IMR-90 (cell line): Measurements from ENCODE around the gene DALRD3. TPM values are rescaled to one million over a fixed set of nuclear protein-coding genes. Genes with fewer than 3 reads are reported as not detected.

Source experiments
- ATAC-seq: fragments of 200-7000 bp; cut with Tn5 transposase; 2 replicates; pipeline ENCODE4 v1.9.1; 2020; ENCODE audit warnings: low read depth, mild to moderate bottlenecking, moderate library complexity
- BruUV-seq: library from RNA; stranded (reverse); fragments of 400-500 nt; replicated peaks from 2 replicates; lab custom pipeline; 2021; lab: Mats Ljungman, UMichigan
- CTCF ChIA-PET: fragments of 300-600 bp; formaldehyde crosslinking; extraction: SDS; loops from one replicate; lab custom pipeline; 2021; ENCODE audit warnings: antibody characterized with exemption; lab: Yijun Ruan, JAX
- POLR2A ChIA-PET: fragments of 300-600 bp; sonication (Branson Sonifier 250); formaldehyde crosslinking; loops from one replicate; lab custom pipeline; 2022; ENCODE audit warnings: antibody characterized with exemption; ENCODE audit not compliant: unreplicated experiment; lab: Charles Lee
- DNase-seq: peaks from one replicate; pipeline ENCODE4 v3.0.0; 2013
- H2AFZ ChIP-seq: replicated peaks from 2 replicates; pipeline ENCODE3; 2013; ENCODE audit warnings: low read length, mild to moderate bottlenecking; ENCODE audit not compliant: poor library complexity
- H2AK5ac ChIP-seq: 2 replicates; pipeline ENCODE4 v1.6.1; 2013; ENCODE audit warnings: low read depth, low read length, inconsistent platforms
- H2AK9ac ChIP-seq: replicated peaks from 2 replicates; pipeline ENCODE3; 2013; ENCODE audit warnings: mild to moderate bottlenecking, low read depth, low read length, moderate library complexity; ENCODE audit not compliant: poor library complexity
- H2BK120ac ChIP-seq: 2 replicates; pipeline ENCODE4 v1.6.1; 2013; ENCODE audit warnings: low read depth, low read length, inconsistent platforms
- H2BK15ac ChIP-seq: 3 replicates; pipeline ENCODE4 v1.6.1; 2013; ENCODE audit warnings: low read depth, low read length, inconsistent platforms
- H2BK20ac ChIP-seq: 2 replicates; pipeline ENCODE4 v1.6.1; 2013; ENCODE audit warnings: low read depth, mild to moderate bottlenecking, inconsistent platforms, low read length, moderate library complexity
- H2BK5ac ChIP-seq: 2 replicates; pipeline ENCODE4 v1.6.1; 2013; ENCODE audit warnings: mild to moderate bottlenecking, low read depth, low read length, inconsistent platforms; ENCODE audit not compliant: poor library complexity, severe bottlenecking
- H3K14ac ChIP-seq: replicated peaks from 2 replicates; pipeline ENCODE4 v1.6.1; 2013; ENCODE audit warnings: low read depth, low read length, inconsistent platforms
- H3K18ac ChIP-seq: 2 replicates; pipeline ENCODE4 v1.6.1; 2013; ENCODE audit warnings: low read depth, low read length, control low read depth
- H3K23ac ChIP-seq: 2 replicates; pipeline ENCODE4 v1.6.1; 2013; ENCODE audit warnings: low read depth, low read length, inconsistent platforms
- H3K27ac ChIP-seq: 2 replicates; pipeline ENCODE4 v1.5.1; 2013; ENCODE audit warnings: mild to moderate bottlenecking, control low read depth, low read length; ENCODE audit not compliant: insufficient read depth
- H3K27me3 ChIP-seq: 2 replicates; pipeline ENCODE4 v1.6.1; 2013; ENCODE audit warnings: low read length; ENCODE audit not compliant: control insufficient read depth, insufficient read depth
- H3K36me3 ChIP-seq: 2 replicates; pipeline ENCODE4 v1.6.1; 2013; ENCODE audit warnings: low read length, mixed read lengths; ENCODE audit not compliant: control insufficient read depth, insufficient read depth
- H3K4ac ChIP-seq: 2 replicates; pipeline ENCODE4 v1.6.1; 2013; ENCODE audit warnings: low read depth, low read length, inconsistent platforms
- H3K4me1 ChIP-seq: 2 replicates; pipeline ENCODE4 v1.6.1; 2013; ENCODE audit warnings: low read length, mixed read lengths; ENCODE audit not compliant: control insufficient read depth, insufficient read depth
- H3K4me2 ChIP-seq: 2 replicates; pipeline ENCODE4 v1.6.1; 2013; ENCODE audit warnings: low read depth, mild to moderate bottlenecking, control low read depth, low read length, moderate library complexity
- H3K4me3 ChIP-seq: 2 replicates; pipeline ENCODE4 v1.5.1; 2013; ENCODE audit warnings: low read depth, mild to moderate bottlenecking, control low read depth, low read length, moderate library complexity; ENCODE audit not compliant: insufficient read depth
- H3K56ac ChIP-seq: 2 replicates; pipeline ENCODE4 v1.6.1; 2013; ENCODE audit warnings: low read length, inconsistent platforms; ENCODE audit not compliant: insufficient read depth; ENCODE audit errors: extremely low read depth
- H3K79me1 ChIP-seq, 2 experiments: 2 replicates each; pipeline ENCODE4 v1.6.1; 2013; ENCODE audit warnings: low read length in 2 of 2, inconsistent platforms in 1 of 2, low read depth in 1 of 2
- H3K9ac ChIP-seq: 2 replicates; pipeline ENCODE4 v1.6.1; 2013; ENCODE audit warnings: low read depth, low read length, control low read depth
- H3K9me1 ChIP-seq: 2 replicates; pipeline ENCODE4 v1.6.1; 2013; ENCODE audit warnings: low read length, inconsistent platforms; ENCODE audit not compliant: insufficient read depth
- H3K9me3 ChIP-seq: 2 replicates; pipeline ENCODE4 v1.6.1; 2013; ENCODE audit warnings: low read length; ENCODE audit not compliant: control insufficient read depth, insufficient read depth
- H4K20me1 ChIP-seq: 2 replicates; pipeline ENCODE4 v1.6.1; 2013; ENCODE audit warnings: low read length, inconsistent platforms; ENCODE audit not compliant: insufficient read depth
- H4K5ac ChIP-seq: 2 replicates; pipeline ENCODE4 v1.6.1; 2013; ENCODE audit warnings: mild to moderate bottlenecking, low read depth, low read length, control low read depth
- H4K8ac ChIP-seq, 2 experiments: 2 replicates each; pipeline ENCODE4 v1.6.1; 2013; ENCODE audit warnings: low read depth in 2 of 2, low read length in 2 of 2, control low read depth in 1 of 2, inconsistent platforms in 1 of 2
- H4K91ac ChIP-seq: 2 replicates; pipeline ENCODE4 v1.6.1; 2013; ENCODE audit warnings: low read depth, low read length, inconsistent platforms; ENCODE audit not compliant: insufficient read depth
- BHLHE40 ChIP-seq: fragments of 150-350 bp; IDR thresholded peaks from 2 replicates; pipeline ENCODE4 v1.6.1; 2016; ENCODE audit warnings: mild to moderate bottlenecking, low read depth, low read length
- CEBPB ChIP-seq: IDR thresholded peaks from 2 replicates; pipeline ENCODE4 v1.6.1; 2012; ENCODE audit warnings: low read depth, low read length, improper control_type of control experiment
- CHD1 ChIP-seq: IDR thresholded peaks from 2 replicates; pipeline ENCODE4 v1.6.1; 2012; ENCODE audit warnings: low read depth, low read length, improper control_type of control experiment
- FOS ChIP-seq: fragments of 150-350 bp; IDR thresholded peaks from 2 replicates; pipeline ENCODE4 v1.6.1; 2016; ENCODE audit warnings: low read depth, low read length
- MAFK ChIP-seq: IDR thresholded peaks from 2 replicates; pipeline ENCODE4 v1.6.1; 2012; ENCODE audit warnings: low read depth, low read length, improper control_type of control experiment
- MAZ ChIP-seq: IDR thresholded peaks from 2 replicates; pipeline ENCODE4 v1.6.1; 2012; ENCODE audit warnings: low read depth, mild to moderate bottlenecking, low read length, improper control_type of control experiment, moderate library complexity, borderline replicate concordance
- MXI1 ChIP-seq: IDR thresholded peaks from 2 replicates; pipeline ENCODE4 v1.6.1; 2012; ENCODE audit warnings: low read depth, mild to moderate bottlenecking, low read length, moderate library complexity, borderline replicate concordance
- NFE2L2 ChIP-seq: fragments of 150-350 bp; IDR thresholded peaks from 2 replicates; pipeline ENCODE4 v1.6.1; 2016; ENCODE audit warnings: low read depth, mild to moderate bottlenecking, low read length
- POLR2A ChIP-seq: IDR thresholded peaks from 2 replicates; pipeline ENCODE4 v1.6.1; 2012; ENCODE audit warnings: mild to moderate bottlenecking, low read depth, low read length
- RAD21 ChIP-seq: IDR thresholded peaks from 2 replicates; pipeline ENCODE4 v1.6.1; 2012; ENCODE audit warnings: low read length, improper control_type of control experiment
- RCOR1 ChIP-seq: IDR thresholded peaks from 2 replicates; pipeline ENCODE4 v1.6.1; 2012; ENCODE audit warnings: mild to moderate bottlenecking, low read length, improper control_type of control experiment; ENCODE audit not compliant: insufficient replicate concordance
- RFX5 ChIP-seq: IDR thresholded peaks from 2 replicates; pipeline ENCODE4 v1.8.0; 2012; ENCODE audit warnings: low read depth, mild to moderate bottlenecking, low read length, moderate library complexity
- SMC3 ChIP-seq: fragments of 150-350 bp; IDR thresholded peaks from 2 replicates; pipeline ENCODE4 v1.6.1; 2016; ENCODE audit warnings: low read depth, mild to moderate bottlenecking, antibody characterized with exemption, low read length, moderate library complexity
- WGBS, 2 experiments: methylation state at CpG; one replicate each; pipeline versions ENCODE4 v1.1.5 to v1.1.7; 2013; ENCODE audit warnings: missing lambda C conversion rate in 2 of 2; ENCODE audit not compliant: insufficient read length in 1 of 2; ENCODE audit errors: extremely low coverage in 2 of 2; 5-methylcytosine and 5-hydroxymethylcytosine counted together
- dilution Hi-C: fragments of 300-500 bp; cut with HindIII; formaldehyde crosslinking; loops from one replicate; pipeline ENCODE4 v1.14.3; 2018; ENCODE audit warnings: low sequenced_read_pairs; ENCODE audit not compliant: unreplicated experiment
- in situ Hi-C: fragments of 300-500 bp; cut with MboI; formaldehyde crosslinking; loops from 3 replicates; pipeline ENCODE4 v1.14.3; 2019; ENCODE audit warnings: low sequenced_read_pairs, inconsistent platforms, mixed read lengths
- intact Hi-C: fragments of 100-400 bp; cut with micrococcal nuclease; formaldehyde crosslinking; loops from 2 replicates; pipeline ENCODE4 v1.10.0; 2022
- polyA plus RNA-seq, 3 experiments: library from polyadenylated mRNA; depleted of rRNA; stranded (reverse); fragments of >200 nt; gene quantifications; 2 replicates each; pipeline ENCODE4 v1.2.3, GENCODE V29; 2012; ENCODE audit warnings: low replicate concordance in 1 of 3
- total RNA-seq: library from RNA; depleted of rRNA; stranded (reverse); fragments of >200 nt; gene quantifications from 2 replicates; pipeline ENCODE4 v1.2.3, GENCODE V29; 2012
- TF ChIP-seq, protein P1 (sequence below): conservative IDR thresholded peaks from 2 replicates; pipeline ENCODE4 v1.5.1; 2012; ENCODE audit warnings: mild to moderate bottlenecking, low read depth, low read length, improper control_type of control experiment
- TF ChIP-seq, protein P2 (sequence below): fragments of 150-350 bp; IDR thresholded peaks from 2 replicates; pipeline ENCODE4 v1.6.1; 2017; ENCODE audit warnings: mild to moderate bottlenecking, antibody characterized with exemption, low read length, low read depth
- TF ChIP-seq, protein P3 (sequence below): fragments of 150-350 bp; IDR thresholded peaks from 2 replicates; pipeline ENCODE4 v1.6.1; 2016; ENCODE audit warnings: low read depth, mild to moderate bottlenecking, low read length, moderate library complexity, borderline replicate concordance

Gene DALRD3
- total and polyA plus RNA-seq, 2 of the 4 experiments (the other 2 are of a cell fraction) = 27.8 to 42.2 TPM

DNA sequence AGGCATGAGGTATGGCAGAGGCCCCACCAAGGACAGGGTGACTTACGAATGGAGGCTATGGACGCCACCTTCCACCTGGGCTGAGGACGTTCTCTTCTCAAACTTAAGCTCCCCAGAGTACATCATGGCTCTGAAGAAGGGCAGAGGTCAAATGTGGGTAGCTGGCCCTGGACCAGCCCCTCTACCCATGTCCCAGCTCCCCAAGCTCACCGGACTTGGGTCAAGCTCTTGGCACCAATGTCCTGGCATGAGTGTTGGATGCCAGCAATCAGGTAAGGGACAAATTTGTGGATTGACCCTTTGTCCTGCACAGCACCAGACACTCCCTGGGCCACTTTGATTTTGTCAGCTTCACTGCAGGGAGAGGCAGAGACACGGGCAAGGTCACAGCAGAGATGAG is 6.1 kb upstream of the DALRD3 start:
- CTCF ChIA-PET = no interaction called here
- Histone ChIP-seq H3K4me2 (no peak overlapping the region), H4K5ac (no peak overlapping the region), H3K4ac (no peak overlapping the region), H3K79me1 (peaks cover 39 to 82% of the 10 kb centered on the region in 2 experiments), H3K27me3 (no peaks in the 10 kb centered on the region), H3K56ac (no peak overlapping the region), H3K9ac (no peak overlapping the region), H3K36me3 (peaks cover 38% of the 10 kb centered on the region), H3K18ac (no peak overlapping the region), H2BK120ac (no peak overlapping the region), H3K9me1 (peaks cover 32% of the 10 kb centered on the region), H2BK20ac (no peak overlapping the region), H3K4me3 (no peak overlapping the region), H3K9me3 (no peaks in the 10 kb centered on the region), H4K91ac (no peak overlapping the region), H2AK5ac (no peak overlapping the region), H2BK5ac (no peak overlapping the region), H3K4me1 (peaks cover 9% of the 10 kb centered on the region), H4K20me1 (peaks cover 20% of the 10 kb centered on the region), H2AK9ac (peak overlapping the region; percentile 35), H3K27ac (no peak overlapping the region), H2BK15ac (no peak overlapping the region), H3K14ac (no peak overlapping the region), H4K8ac (no peak overlapping the region), H2AFZ (no peak overlapping the region), H3K23ac (no peak overlapping the region)
- no TSS peak for BruUV-seq
- ATAC-seq (no peak), DNase-seq (no peak)
- dilution Hi-C loops = no loop called here
- POLR2A ChIA-PET = no interaction called here
- intact Hi-C loops = loop anchor here (5.0 kb wide), 1 partner anchor 68 kb away; the partner anchor contains the start of gene QRICH1
- in situ Hi-C loops = no loop called here
- TF ChIP-seq, protein P1, sequence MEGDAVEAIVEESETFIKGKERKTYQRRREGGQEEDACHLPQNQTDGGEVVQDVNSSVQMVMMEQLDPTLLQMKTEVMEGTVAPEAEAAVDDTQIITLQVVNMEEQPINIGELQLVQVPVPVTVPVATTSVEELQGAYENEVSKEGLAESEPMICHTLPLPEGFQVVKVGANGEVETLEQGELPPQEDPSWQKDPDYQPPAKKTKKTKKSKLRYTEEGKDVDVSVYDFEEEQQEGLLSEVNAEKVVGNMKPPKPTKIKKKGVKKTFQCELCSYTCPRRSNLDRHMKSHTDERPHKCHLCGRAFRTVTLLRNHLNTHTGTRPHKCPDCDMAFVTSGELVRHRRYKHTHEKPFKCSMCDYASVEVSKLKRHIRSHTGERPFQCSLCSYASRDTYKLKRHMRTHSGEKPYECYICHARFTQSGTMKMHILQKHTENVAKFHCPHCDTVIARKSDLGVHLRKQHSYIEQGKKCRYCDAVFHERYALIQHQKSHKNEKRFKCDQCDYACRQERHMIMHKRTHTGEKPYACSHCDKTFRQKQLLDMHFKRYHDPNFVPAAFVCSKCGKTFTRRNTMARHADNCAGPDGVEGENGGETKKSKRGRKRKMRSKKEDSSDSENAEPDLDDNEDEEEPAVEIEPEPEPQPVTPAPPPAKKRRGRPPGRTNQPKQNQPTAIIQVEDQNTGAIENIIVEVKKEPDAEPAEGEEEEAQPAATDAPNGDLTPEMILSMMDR = no peak
- TF ChIP-seq RFX5 (no peak), SMC3 (no peak), RCOR1 (no peak), FOS (no peak), CEBPB (no peak), MAZ (no peak), CHD1 (no peak), NFE2L2 (no peak), RAD21 (no peak), MAFK (no peak), MXI1 (no peak), POLR2A (no peak; the same call in 1 of the 2 replicates), BHLHE40 (no peak)
- TF ChIP-seq, protein P2, sequence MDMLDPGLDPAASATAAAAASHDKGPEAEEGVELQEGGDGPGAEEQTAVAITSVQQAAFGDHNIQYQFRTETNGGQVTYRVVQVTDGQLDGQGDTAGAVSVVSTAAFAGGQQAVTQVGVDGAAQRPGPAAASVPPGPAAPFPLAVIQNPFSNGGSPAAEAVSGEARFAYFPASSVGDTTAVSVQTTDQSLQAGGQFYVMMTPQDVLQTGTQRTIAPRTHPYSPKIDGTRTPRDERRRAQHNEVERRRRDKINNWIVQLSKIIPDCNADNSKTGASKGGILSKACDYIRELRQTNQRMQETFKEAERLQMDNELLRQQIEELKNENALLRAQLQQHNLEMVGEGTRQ = no peak
- TF ChIP-seq, protein P3, sequence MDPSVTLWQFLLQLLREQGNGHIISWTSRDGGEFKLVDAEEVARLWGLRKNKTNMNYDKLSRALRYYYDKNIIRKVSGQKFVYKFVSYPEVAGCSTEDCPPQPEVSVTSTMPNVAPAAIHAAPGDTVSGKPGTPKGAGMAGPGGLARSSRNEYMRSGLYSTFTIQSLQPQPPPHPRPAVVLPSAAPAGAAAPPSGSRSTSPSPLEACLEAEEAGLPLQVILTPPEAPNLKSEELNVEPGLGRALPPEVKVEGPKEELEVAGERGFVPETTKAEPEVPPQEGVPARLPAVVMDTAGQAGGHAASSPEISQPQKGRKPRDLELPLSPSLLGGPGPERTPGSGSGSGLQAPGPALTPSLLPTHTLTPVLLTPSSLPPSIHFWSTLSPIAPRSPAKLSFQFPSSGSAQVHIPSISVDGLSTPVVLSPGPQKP = no peak
- 100% methylated on average over 2 of the region's 5 CpGs; no CpG with 5 or more reads in 1 of the 2 experiments for WGBS, 2 experiments
